ENCODE measurements around the gene MEP1B.

DNA sequence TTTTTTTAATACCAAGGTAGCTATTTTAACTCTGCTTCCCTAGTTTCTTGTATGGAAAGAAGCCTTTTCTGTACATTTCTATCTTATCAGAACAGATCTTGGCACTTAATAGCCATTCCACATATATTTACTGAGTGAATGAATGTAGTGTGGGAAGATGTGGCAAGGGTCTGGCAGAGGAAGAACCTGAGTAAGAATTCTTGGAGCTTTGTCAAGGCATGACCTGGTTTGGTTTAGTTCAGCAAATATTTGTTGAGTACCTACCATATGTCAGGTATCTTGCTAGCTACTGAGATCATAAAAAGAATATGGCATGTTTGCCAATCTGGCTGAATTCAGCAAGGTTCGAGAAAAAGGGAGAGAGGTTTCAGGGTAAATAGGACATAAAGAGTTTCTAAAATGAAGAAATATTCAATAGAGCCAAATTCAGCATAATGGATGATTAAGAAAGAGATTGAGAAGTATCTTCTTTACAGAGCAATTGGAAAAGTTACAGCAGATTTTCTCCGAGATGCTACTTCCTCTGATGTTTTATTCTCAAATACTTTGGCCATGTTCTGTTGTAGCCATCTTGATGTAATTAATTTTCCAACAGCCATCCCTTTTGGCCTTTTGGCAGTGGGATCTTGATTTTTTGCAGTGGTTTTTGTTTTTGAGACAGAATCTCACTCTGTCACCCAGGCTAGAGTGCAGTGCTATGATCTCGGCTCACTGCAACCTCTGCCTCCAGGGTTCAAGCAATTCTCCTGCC, 21.7 kb upstream of the MEP1B start:
- TF ChIP-seq, protein P1, sequence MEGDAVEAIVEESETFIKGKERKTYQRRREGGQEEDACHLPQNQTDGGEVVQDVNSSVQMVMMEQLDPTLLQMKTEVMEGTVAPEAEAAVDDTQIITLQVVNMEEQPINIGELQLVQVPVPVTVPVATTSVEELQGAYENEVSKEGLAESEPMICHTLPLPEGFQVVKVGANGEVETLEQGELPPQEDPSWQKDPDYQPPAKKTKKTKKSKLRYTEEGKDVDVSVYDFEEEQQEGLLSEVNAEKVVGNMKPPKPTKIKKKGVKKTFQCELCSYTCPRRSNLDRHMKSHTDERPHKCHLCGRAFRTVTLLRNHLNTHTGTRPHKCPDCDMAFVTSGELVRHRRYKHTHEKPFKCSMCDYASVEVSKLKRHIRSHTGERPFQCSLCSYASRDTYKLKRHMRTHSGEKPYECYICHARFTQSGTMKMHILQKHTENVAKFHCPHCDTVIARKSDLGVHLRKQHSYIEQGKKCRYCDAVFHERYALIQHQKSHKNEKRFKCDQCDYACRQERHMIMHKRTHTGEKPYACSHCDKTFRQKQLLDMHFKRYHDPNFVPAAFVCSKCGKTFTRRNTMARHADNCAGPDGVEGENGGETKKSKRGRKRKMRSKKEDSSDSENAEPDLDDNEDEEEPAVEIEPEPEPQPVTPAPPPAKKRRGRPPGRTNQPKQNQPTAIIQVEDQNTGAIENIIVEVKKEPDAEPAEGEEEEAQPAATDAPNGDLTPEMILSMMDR (IDR thresholded peaks at IDR 0.05; ENCODE audit: insufficient read depth, low read length, poor library complexity, severe bottlenecking) = no peak
- no peak for TF ChIP-seq EZH2phosphoT487 (conservative IDR thresholded peaks at IDR 0.05; ENCODE audit: low read length)
